GM13977 (cell line): ENCODE results near the gene GABRB2.

Source experiments
- DNase-seq: peaks from one replicate; pipeline ENCODE4 v3.0.0; 2012; ENCODE audit warnings: low spot score
- CTCF ChIP-seq: IDR thresholded peaks from 2 replicates; pipeline ENCODE4 v1.5.1; 2012; ENCODE audit warnings: mild to moderate bottlenecking, control low read depth; ENCODE audit not compliant: insufficient read depth; ENCODE audit errors: extremely low read depth, missing control alignments
- in situ Hi-C: fragments of 300-500 bp; cut with MboI; formaldehyde crosslinking; loops from one replicate; pipeline ENCODE4 v1.12.0; 2022; ENCODE audit warnings: low sequenced_read_pairs, low pct_unique_long_range_greater_than_20kb, mixed read lengths, inconsistent platforms; ENCODE audit not compliant: unreplicated experiment

The GABRB2 gene

GRCh38 chr5:161387121-161387520 is 159.4 kb downstream of the GABRB2 start:
- in situ Hi-C loops: no loop called here
- no peak for DNase-seq
- no peak for TF ChIP-seq CTCF

GRCh38 chr5:161385027-161385426 is 161.5 kb downstream of the GABRB2 start:
- no peak for TF ChIP-seq CTCF
- in situ Hi-C loops: no loop called here
- DNase-seq: no peak

GRCh38 chr5:161382685-161383084 is 163.8 kb downstream of the GABRB2 start:
- in situ Hi-C loops: no loop called here
- DNase-seq: no peak
- TF ChIP-seq CTCF: no peak

- no peak for DNase-seq
- in situ Hi-C loops: no loop called here
- TF ChIP-seq CTCF: no peak
Measured at GRCh38 chr5:161380486-161380885, 166.0 kb downstream of the GABRB2 start.

- no peak for DNase-seq
- no peak for TF ChIP-seq CTCF
- in situ Hi-C loops: no loop called here
Measured at GRCh38 chr5:161378701-161379100, 167.8 kb downstream of the GABRB2 start.

GRCh38 chr5:161376034-161376433 is 170.5 kb downstream of the GABRB2 start:
- no peak for DNase-seq
- in situ Hi-C loops: no loop called here
- TF ChIP-seq CTCF: no peak

- DNase-seq: no peak
- no peak for TF ChIP-seq CTCF
- in situ Hi-C loops: no loop called here
Measured at GRCh38 chr5:161373345-161373707, 173.2 kb downstream of the GABRB2 start.
